Neural progenitor cell (in vitro differentiated cells): Measurements from ENCODE around the gene CYSTM1. TPM values are rescaled to one million over a fixed set of nuclear protein-coding genes. Genes with fewer than 3 reads are reported as not detected.

Experiments used
- DNase-seq: peaks from one replicate; pipeline ENCODE4 v3.0.0-alpha.2; 2016; ENCODE audit warnings: low spot score
- H2AFZ ChIP-seq: fragments of 200-600 bp; sonication (generic); replicated peaks from 2 replicates; pipeline ENCODE4 v1.6.1; 2016; ENCODE audit warnings: antibody characterized with exemption
- H3F3A ChIP-seq: fragments of 200-600 bp; sonication (generic); 2 replicates; pipeline ENCODE4 v1.6.1; 2016; ENCODE audit warnings: antibody characterized with exemption, low read depth
- H3K27ac ChIP-seq: fragments of 200-600 bp; sonication (generic); 2 replicates; pipeline ENCODE4 v1.5.1; 2016; ENCODE audit warnings: mild to moderate bottlenecking
- H3K27me3 ChIP-seq: fragments of 200-600 bp; sonication (generic); 2 replicates; pipeline ENCODE4 v1.6.1; 2016; ENCODE audit warnings: mild to moderate bottlenecking, moderate library complexity
- H3K36me3 ChIP-seq: fragments of 200-600 bp; sonication (generic); 2 replicates; pipeline ENCODE4 v1.5.1; 2016
- H3K4me1 ChIP-seq: fragments of 200-600 bp; sonication (generic); 2 replicates; pipeline ENCODE4 v1.6.1; 2016; ENCODE audit warnings: mixed run types
- H3K4me2 ChIP-seq: fragments of 200-600 bp; sonication (generic); 2 replicates; pipeline ENCODE4 v1.6.1; 2016
- H3K4me3 ChIP-seq: fragments of 200-600 bp; sonication (generic); 2 replicates; pipeline ENCODE4 v1.5.1; 2016
- H3K79me2 ChIP-seq: fragments of 200-600 bp; sonication (generic); 2 replicates; pipeline ENCODE4 v1.6.1; 2016; ENCODE audit warnings: low read depth
- H3K9ac ChIP-seq: fragments of 200-600 bp; sonication (generic); 2 replicates; pipeline ENCODE4 v1.6.1; 2016
- H3K9me3 ChIP-seq: fragments of 200-600 bp; sonication (generic); 2 replicates; pipeline ENCODE4 v1.5.1; 2016; ENCODE audit warnings: low read depth
- H4K20me1 ChIP-seq: fragments of 200-600 bp; sonication (generic); 2 replicates; pipeline ENCODE4 v1.6.1; 2016; ENCODE audit warnings: low read depth
- H3K27ac Mint-ChIP-seq: 3 replicates; pipeline ENCODE4 v1.8.0; 2021; ENCODE audit warnings: mixed read lengths
- H3K27me3 Mint-ChIP-seq: 2 replicates; pipeline ENCODE4 v1.8.0; 2022; ENCODE audit warnings: low read depth, mild to moderate bottlenecking, inconsistent platforms, moderate library complexity, mixed read lengths; ENCODE audit not compliant: insufficient read depth
- H3K36me3 Mint-ChIP-seq: 3 replicates; pipeline ENCODE4 v1.8.0; 2021; ENCODE audit warnings: mixed read lengths
- H3K4me1 Mint-ChIP-seq: 3 replicates; pipeline ENCODE4 v1.8.0; 2021; ENCODE audit warnings: mixed read lengths
- H3K4me3 Mint-ChIP-seq: 3 replicates; pipeline ENCODE4 v1.8.0; 2021; ENCODE audit warnings: mild to moderate bottlenecking, moderate library complexity, mixed read lengths
- H3K9me3 Mint-ChIP-seq: 3 replicates; pipeline ENCODE4 v1.8.0; 2020; ENCODE audit warnings: mixed read lengths
- CTCF ChIP-seq: fragments of 200-600 bp; sonication (generic); IDR thresholded peaks from 2 replicates; pipeline ENCODE4 v1.5.1; 2017; ENCODE audit warnings: antibody characterized with exemption, mild to moderate bottlenecking
- EZH2 ChIP-seq: fragments of 200-600 bp; sonication (generic); IDR thresholded peaks from 2 replicates; pipeline ENCODE4 v1.6.1; 2017; ENCODE audit warnings: antibody characterized with exemption, mild to moderate bottlenecking, moderate library complexity
- EZH2phosphoT487 ChIP-seq: fragments of 200-600 bp; sonication (generic); IDR thresholded peaks from 2 replicates; pipeline ENCODE4 v1.6.1; 2017; ENCODE audit warnings: antibody characterized with exemption
- total RNA-seq: library from RNA; depleted of rRNA; stranded (reverse); fragments of >200 nt; gene quantifications from 2 replicates; pipeline ENCODE4 v1.2.3, GENCODE V29; 2015; ENCODE audit warnings: low replicate concordance

CYSTM1 gene
- total RNA-seq, 1 donor from 2014 or later = 8.9 TPM

- Histone ChIP-seq H3K4me3 (no peak overlapping the region), H3K27ac (no peak overlapping the region), H3K36me3 (no peaks in the 10 kb centered on the region), H3K79me2 (peaks cover 5% of the 10 kb centered on the region), H3K27me3 (no peaks in the 10 kb centered on the region), H3K4me2 (no peak overlapping the region), H3F3A (peaks cover 6% of the 10 kb centered on the region), H3K9me3 (no peaks in the 10 kb centered on the region), H3K9ac (no peak overlapping the region), H3K4me1 (no peaks in the 10 kb centered on the region), H2AFZ (no peak overlapping the region), H4K20me1 (no peaks in the 10 kb centered on the region)
- Mint-ChIP-seq H3K4me3 (no peak overlapping the region), H3K9me3 (no peaks in the 10 kb centered on the region), H3K27ac (no peak overlapping the region), H3K4me1 (no peaks in the 10 kb centered on the region), H3K36me3 (peaks cover 10% of the 10 kb centered on the region), H3K27me3 (peaks cover 2% of the 10 kb centered on the region)
- TF ChIP-seq EZH2 = no peak
- TF ChIP-seq EZH2phosphoT487 = no peak
- no peak for TF ChIP-seq CTCF
- no peak for DNase-seq
Measured at GRCh38 chr5:140273401-140273877, 98.5 kb downstream of the CYSTM1 start.

- H3K36me3 ChIP-seq = peaks cover 3% of the 10 kb centered on the region
- Mint-ChIP-seq H3K36me3 (peaks cover 14% of the 10 kb centered on the region), H3K4me3 (no peak overlapping the region), H3K4me1 (no peaks in the 10 kb centered on the region), H3K9me3 (no peaks in the 10 kb centered on the region), H3K27ac (no peak overlapping the region), H3K27me3 (peaks cover 2% of the 10 kb centered on the region)
- peaks cover 4% of the 10 kb centered on the region for H3F3A ChIP-seq
- TF ChIP-seq EZH2 = no peak
- TF ChIP-seq EZH2phosphoT487 = no peak
- no peak for TF ChIP-seq CTCF
- no peak overlapping the region for H3K4me3 ChIP-seq
- no peaks in the 10 kb centered on the region for H4K20me1 ChIP-seq
- no peak overlapping the region for H3K4me2 ChIP-seq
- peaks cover 5% of the 10 kb centered on the region for H3K79me2 ChIP-seq
- H3K4me1 ChIP-seq = no peaks in the 10 kb centered on the region
- no peaks in the 10 kb centered on the region for H3K27me3 ChIP-seq
- DNase-seq = no peak
- H3K27ac ChIP-seq = no peak overlapping the region
- H3K9me3 ChIP-seq = no peaks in the 10 kb centered on the region
- no peak overlapping the region for H2AFZ ChIP-seq
- no peak overlapping the region for H3K9ac ChIP-seq
Measured at GRCh38 chr5:140275837-140276236, 100.8 kb downstream of the CYSTM1 start.

GRCh38 chr5:140282266-140282665 is 107.3 kb downstream of the CYSTM1 start:
- Mint-ChIP-seq H3K4me1 (no peaks in the 10 kb centered on the region), H3K27me3 (no peaks in the 10 kb centered on the region), H3K27ac (no peak overlapping the region), H3K9me3 (no peaks in the 10 kb centered on the region), H3K36me3 (peaks cover 6% of the 10 kb centered on the region), H3K4me3 (no peak overlapping the region)
- Histone ChIP-seq H3K4me2 (no peak overlapping the region), H3K4me3 (no peak overlapping the region), H3K4me1 (no peaks in the 10 kb centered on the region), H3F3A (no peaks in the 10 kb centered on the region), H3K9me3 (no peaks in the 10 kb centered on the region), H4K20me1 (peaks cover 18% of the 10 kb centered on the region), H3K9ac (no peak overlapping the region), H2AFZ (no peak overlapping the region), H3K27me3 (no peaks in the 10 kb centered on the region), H3K27ac (no peak overlapping the region), H3K36me3 (peaks cover 3% of the 10 kb centered on the region), H3K79me2 (peaks cover 55% of the 10 kb centered on the region)
- no peak for DNase-seq
- TF ChIP-seq EZH2phosphoT487 (no peak), EZH2 (no peak)

- H3K4me1 ChIP-seq = no peaks in the 10 kb centered on the region
Measured at GRCh38 chr5:140284013-140284412, 109.0 kb downstream of the CYSTM1 start.

More at GRCh38 chr5:140284013-140284412, 109.0 kb downstream of the CYSTM1 start:
- Mint-ChIP-seq H3K27ac (no peak overlapping the region), H3K4me1 (no peaks in the 10 kb centered on the region), H3K4me3 (no peak overlapping the region), H3K9me3 (no peaks in the 10 kb centered on the region), H3K27me3 (no peaks in the 10 kb centered on the region), H3K36me3 (no peaks in the 10 kb centered on the region)
- DNase-seq = no peak
- Histone ChIP-seq H3K36me3 (peaks cover 3% of the 10 kb centered on the region), H2AFZ (no peak overlapping the region), H3K27me3 (no peaks in the 10 kb centered on the region), H3F3A (peaks cover 6% of the 10 kb centered on the region), H3K9ac (no peak overlapping the region), H3K79me2 (peaks cover 72% of the 10 kb centered on the region), H3K4me3 (no peak overlapping the region), H3K27ac (no peak overlapping the region), H3K9me3 (no peaks in the 10 kb centered on the region), H3K4me2 (no peak overlapping the region), H4K20me1 (peaks cover 21% of the 10 kb centered on the region)
- TF ChIP-seq EZH2phosphoT487 (no peak), EZH2 (no peak), CTCF (no peak)
